A549 (cell line): ENCODE data around the gene KANSL1. TPM values are rescaled to one million over a fixed set of nuclear protein-coding genes. Genes with fewer than 3 reads are reported as not detected.

Experiments
- ATAC-seq, 2 experiments: fragments of 200-7000 bp in 1 of 2; fragments of >200 bp in 1 of 2; cut with Nextera tagmentation in 1 of 2; cut with Tn5 transposase in 1 of 2; 3 replicates each; pipeline versions ENCODE4 v1.8.0 to v1.9.1; 2018 to 2020; ENCODE audit warnings: mild to moderate bottlenecking in 1 of 2, moderate library complexity in 1 of 2
- CTCF ChIA-PET: fragments of 300-600 bp; sonication (Branson Sonifier 250); formaldehyde crosslinking; extraction: SDS; loops from one replicate; lab custom pipeline; 2021; ENCODE audit warnings: antibody characterized with exemption, inconsistent platforms; lab: Yijun Ruan, JAX
- POLR2A ChIA-PET: fragments of 350-600 bp; formaldehyde crosslinking; extraction: SDS; loops from one replicate; lab custom pipeline; 2021; ENCODE audit warnings: antibody characterized with exemption, inconsistent platforms; lab: Yijun Ruan, JAX
- DNase-seq, 2 experiments: peaks; one replicate each; pipeline versions ENCODE4 v3.0.0 to v3.0.0-alpha.2; 2011 to 2016; ENCODE audit warnings: low read depth in 1 of 2, low spot score in 1 of 2
- FAIRE-seq: peaks from 2 replicates; lab custom pipeline; 2011; peaks lifted over from hg19 to GRCh38; lab: Jason Lieb, UNC
- H3K27ac ChIP-seq, 2 experiments: fragments of >200 bp; sonication (Bioruptor Twin); formaldehyde crosslinking; 3 replicates each; pipeline ENCODE4 v1.5.1; 2016 to 2017
- H3K4me1 ChIP-seq: fragments of >200 bp; sonication (Bioruptor Twin); formaldehyde crosslinking; 3 replicates; pipeline ENCODE4 v1.6.1; 2016
- H3K4me2 ChIP-seq: fragments of >200 bp; sonication (Bioruptor Twin); formaldehyde crosslinking; 3 replicates; pipeline ENCODE4 v1.6.1; 2016
- H3K4me3 ChIP-seq: fragments of >200 bp; sonication (Bioruptor Twin); formaldehyde crosslinking; 3 replicates; pipeline ENCODE4 v1.5.1; 2016
- H3K9me3 ChIP-seq: fragments of >200 bp; sonication (Bioruptor Twin); formaldehyde crosslinking; 3 replicates; pipeline ENCODE4 v1.6.1; 2016
- BHLHE40 ChIP-seq: IDR thresholded peaks from 2 replicates; pipeline ENCODE4 v1.6.1; 2012; ENCODE audit warnings: low read depth, low read length, inconsistent platforms
- CEBPB ChIP-seq, 2 experiments: fragments of >200 bp in 1 of 2; sonication (Bioruptor Twin) in 1 of 2; formaldehyde crosslinking in 1 of 2; IDR thresholded peaks; 2 replicates each; pipeline ENCODE4 v1.6.1; 2012 to 2016
- CHD2 ChIP-seq: fragments of 150-350 bp; IDR thresholded peaks from 2 replicates; pipeline ENCODE4 v1.6.1; 2014; ENCODE audit warnings: low read length; ENCODE audit not compliant: partially characterized antibody
- EHMT2 ChIP-seq: fragments of 200-600 bp; sonication (generic); IDR thresholded peaks from 2 replicates; pipeline ENCODE4 v1.6.1; 2016; ENCODE audit warnings: antibody characterized with exemption, low read depth, mild to moderate bottlenecking, moderate library complexity
- FOSB ChIP-seq: fragments of 250-450 bp; sonication (Bioruptor Pico); IDR thresholded peaks from 2 replicates; pipeline ENCODE4 v1.5.0; 2020; ENCODE audit warnings: mild to moderate bottlenecking, moderate library complexity
- GATA3 ChIP-seq: IDR thresholded peaks from 2 replicates; pipeline ENCODE4 v1.6.1; 2012; ENCODE audit warnings: borderline replicate concordance
- HDAC2 ChIP-seq: fragments of 200-600 bp; sonication (generic); IDR thresholded peaks from 2 replicates; pipeline ENCODE4 v1.6.1; 2016
- HOXB5 ChIP-seq: fragments of 250-450 bp; sonication (Bioruptor Pico); IDR thresholded peaks from 2 replicates; pipeline ENCODE4 v1.5.0; 2020; ENCODE audit warnings: mild to moderate bottlenecking, moderate library complexity
- KDM1A ChIP-seq: fragments of 200-600 bp; sonication (generic); IDR thresholded peaks from 2 replicates; pipeline ENCODE4 v1.6.1; 2016; ENCODE audit warnings: low read depth, mild to moderate bottlenecking
- MAFK ChIP-seq: fragments of 450-650 bp; IDR thresholded peaks from 2 replicates; pipeline ENCODE4 v1.6.1; 2014; ENCODE audit not compliant: partially characterized antibody
- MAX ChIP-seq: IDR thresholded peaks from 2 replicates; pipeline ENCODE4 v1.6.1; 2012
- PBX3 ChIP-seq: IDR thresholded peaks from 2 replicates; pipeline ENCODE4 v1.6.1; 2012
- POLR2A ChIP-seq: IDR thresholded peaks from 2 replicates; pipeline ENCODE4 v1.6.1; 2012; ENCODE audit warnings: mild to moderate bottlenecking, low read length
- REST ChIP-seq: fragments of 200-600 bp; sonication (generic); IDR thresholded peaks from 2 replicates; pipeline ENCODE4 v1.6.1; 2016; ENCODE audit warnings: antibody characterized with exemption, mild to moderate bottlenecking, moderate library complexity
- RFX5 ChIP-seq: fragments of 450-650 bp; IDR thresholded peaks from 2 replicates; pipeline ENCODE4 v1.7.1; 2014; ENCODE audit warnings: antibody characterized with exemption, mild to moderate bottlenecking, moderate library complexity
- SMC3 ChIP-seq: fragments of >200 bp; sonication (Bioruptor Twin); formaldehyde crosslinking; IDR thresholded peaks from 3 replicates; pipeline ENCODE4 v1.6.1; 2018; ENCODE audit warnings: inconsistent platforms
- TFCP2L1 ChIP-seq: fragments of 250-450 bp; sonication (Bioruptor Pico); IDR thresholded peaks from 2 replicates; pipeline ENCODE4 v1.5.0; 2021; ENCODE audit warnings: mild to moderate bottlenecking
- ZC3H11A ChIP-seq: fragments of 450-650 bp; IDR thresholded peaks from 2 replicates; pipeline ENCODE4 v1.6.1; 2014; ENCODE audit warnings: antibody characterized with exemption, mild to moderate bottlenecking
- ZSCAN20 ChIP-seq: fragments of 250-450 bp; sonication (Bioruptor Pico); IDR thresholded peaks from 2 replicates; pipeline ENCODE4 v1.8.0; 2022; ENCODE audit warnings: mild to moderate bottlenecking, moderate library complexity
- WGBS: methylation state at CpG from one replicate; pipeline ENCODE4 v1.1.6; 2017; ENCODE audit errors: missing lambda C conversion rate; 5-methylcytosine and 5-hydroxymethylcytosine counted together
- polyA plus RNA-seq, 4 experiments: library from polyadenylated mRNA; depleted of rRNA in 3 of 4; stranded (reverse); fragments of >200 nt; fragmentation: RNase III in 1 of 4; extraction: RNeasy Plus Mini Kit Qiagen cat#74134 plus additional on column Dnase treatment in 1 of 4; gene quantifications; 2 replicates in 3 of 4; 3 replicates in 1 of 4; pipeline ENCODE4 v1.2.3, GENCODE V29; 2011 to 2017
- TF ChIP-seq, protein P1 (sequence below): IDR thresholded peaks from 2 replicates; pipeline ENCODE4 v1.6.1; 2012; ENCODE audit warnings: low read depth, borderline replicate concordance

Gene KANSL1
- polyA plus RNA-seq, 2 of the 4 experiments (the other 2 are of a cell fraction), result 22.6 to 27.9 TPM

DNA sequence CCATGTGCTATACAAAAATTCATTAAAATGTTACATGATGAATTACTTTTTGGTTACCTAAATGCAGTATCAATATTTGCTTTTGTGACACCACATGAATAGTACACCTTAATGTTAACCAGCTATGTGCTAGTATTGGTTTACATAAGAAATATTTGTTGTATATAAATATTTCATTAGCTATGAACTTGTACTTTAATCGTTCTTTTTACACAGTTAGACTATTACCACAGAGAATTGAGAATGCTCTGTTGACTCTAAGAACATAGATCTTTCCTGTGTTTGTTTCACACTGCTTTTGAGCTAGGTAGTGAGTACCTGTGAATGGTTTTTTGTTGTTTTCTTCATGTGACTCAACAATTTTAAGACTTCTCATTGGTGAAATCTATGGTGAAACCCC lies 93.4 kb downstream of the KANSL1 start:
- DNase-seq, result no peak
- WGBS, result 5% methylated on average over 1 of the region's 1 CpG
- H3K9me3 ChIP-seq, result no peaks in the 10 kb centered on the region
- TF ChIP-seq, protein P1, sequence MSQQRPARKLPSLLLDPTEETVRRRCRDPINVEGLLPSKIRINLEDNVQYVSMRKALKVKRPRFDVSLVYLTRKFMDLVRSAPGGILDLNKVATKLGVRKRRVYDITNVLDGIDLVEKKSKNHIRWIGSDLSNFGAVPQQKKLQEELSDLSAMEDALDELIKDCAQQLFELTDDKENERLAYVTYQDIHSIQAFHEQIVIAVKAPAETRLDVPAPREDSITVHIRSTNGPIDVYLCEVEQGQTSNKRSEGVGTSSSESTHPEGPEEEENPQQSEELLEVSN, result no peak
- TF ChIP-seq, all 56 proteins: peak for 0
- H3K4me3 ChIP-seq, result no peak overlapping the region
- H3K27ac ChIP-seq, result peak overlapping the region; percentile 78
- peak overlapping the region; percentile 87 for H3K4me2 ChIP-seq
- CTCF ChIA-PET, result interaction anchor here (1.1 to 6.4 kb wide), 9 partner anchors 9 to 93 kb away, joined by 3 to 27 read pairs (median 6); partner anchors contain the start of gene KANSL1
- ATAC-seq (no peak), FAIRE-seq (no peak)
- H3K4me1 ChIP-seq, result peaks cover 79% of the 10 kb centered on the region
- POLR2A ChIA-PET, result interaction anchor here (0.6 to 2.7 kb wide), 2 partner anchors 36 to 93 kb away, joined by 4 to 13 read pairs; partner anchors contain the start of gene KANSL1

DNA sequence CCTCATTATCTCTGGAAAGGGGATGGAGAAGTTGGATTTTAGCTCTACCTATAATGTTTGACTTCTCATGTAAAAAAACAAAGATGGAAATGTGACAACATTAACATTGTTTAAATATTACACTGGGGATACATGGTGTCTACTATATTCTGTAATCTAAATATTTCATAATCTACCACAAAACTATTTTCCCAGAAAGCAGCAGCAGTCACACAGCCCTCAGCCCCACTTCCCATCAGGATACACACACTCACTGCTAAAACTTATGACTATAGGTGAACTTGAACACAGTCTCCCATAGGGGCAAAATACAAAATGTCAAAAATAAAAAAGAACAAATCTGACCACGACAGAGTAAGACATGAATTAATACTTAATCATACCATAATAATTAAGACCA lies 95.7 kb downstream of the KANSL1 start:
- Histone ChIP-seq H3K4me3 (no peak overlapping the region), H3K27ac (no peak overlapping the region), H3K4me2 (peak overlapping the region; percentile 22; the same call in 2 of the 3 replicates), H3K4me1 (peaks cover 72% of the 10 kb centered on the region), H3K9me3 (no peaks in the 10 kb centered on the region)
- WGBS, result 61% methylated on average over 1 of the region's 1 CpG
- TF ChIP-seq HDAC2 (no peak), BHLHE40 (no peak), HOXB5 (CRISPR knock-in tag) (no peak), ZSCAN20 (CRISPR knock-in tag) (no peak), CEBPB (IDR thresholded peaks at IDR 0.05) (0 out of 4 replicates have a peak, but pooled peaks of 1 of the 2 experiments have one; percentile 20), RFX5 (no peak), SMC3 (no peak), REST (no peak), MAFK (no peak), EHMT2 (no peak), POLR2A (no peak), PBX3 (no peak), FOSB (CRISPR knock-in tag) (peak; percentile 53; the same call in 1 of the 2 replicates), TFCP2L1 (CRISPR knock-in tag) (no peak), CHD2 (no peak)
- DNase-seq, result no peak
- ChIA-PET POLR2A (no interaction called here), CTCF (interaction anchor here (0.6 to 6.4 kb wide), 2 partner anchors 70 to 96 kb away, joined by 3 to 27 read pairs; partner anchors contain the start of gene KANSL1)
- peak in 1 of 2 experiments; percentile 12; a peak in 2 of 6 replicates for ATAC-seq
- FAIRE-seq, result peak; percentile 88

DNA sequence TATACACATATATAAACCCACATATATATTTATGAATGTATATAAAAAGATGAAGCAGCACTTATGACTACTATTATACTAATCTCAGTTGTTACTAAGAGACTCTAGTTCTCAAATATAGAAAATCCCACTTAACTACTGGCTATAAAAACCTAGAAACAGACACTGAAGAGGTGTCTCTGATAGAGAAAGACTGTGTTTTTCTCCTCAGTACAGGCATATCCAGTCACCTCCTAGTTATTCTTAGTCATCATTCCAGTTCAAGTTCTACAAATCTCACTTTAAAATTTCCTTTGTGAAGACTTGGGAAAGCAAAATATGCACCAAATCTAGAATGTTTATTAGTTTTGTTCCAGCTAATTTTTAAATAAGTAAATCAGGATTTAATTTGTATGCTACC lies 100.2 kb downstream of the KANSL1 start:
- FAIRE-seq, result no peak
- CTCF ChIA-PET, result interaction anchor here (0.6 to 2.3 kb wide), 7 partner anchors 8 to 125 kb away, joined by 3 to 7 read pairs (median 4); partner anchors contain the start of gene KANSL1

More for the DNA sequence above, 100.2 kb downstream of the KANSL1 start:
- Histone ChIP-seq H3K4me3 (no peak overlapping the region), H3K9me3 (no peaks in the 10 kb centered on the region), H3K4me1 (peaks cover 29% of the 10 kb centered on the region), H3K4me2 (no peak overlapping the region), H3K27ac (no peak overlapping the region)
- POLR2A ChIA-PET, result no interaction called here
- no peak for ATAC-seq
- no peak for DNase-seq
- TF ChIP-seq ZC3H11A (no peak), REST (no peak), MAX (no peak), PBX3 (no peak), GATA3 (no peak), KDM1A (no peak), ZSCAN20 (CRISPR knock-in tag) (no peak)
